Neuronal stem cell (in vitro differentiated cells): ENCODE data around the gene HOMER3.
A peak's percentile ranks its signal among the peaks of the same experiment; 100 is the strongest.

Experiments used
- DNase-seq: peaks from one replicate; pipeline ENCODE4 v3.0.0-alpha.2; 2013; ENCODE audit warnings: low spot score
- H2AFZ ChIP-seq: one replicate; pipeline ENCODE4 v1.6.1; 2013; ENCODE audit warnings: mild to moderate bottlenecking, low read length, inconsistent platforms
- H2AK5ac ChIP-seq: 2 replicates; pipeline ENCODE4 v1.6.1; 2013; ENCODE audit warnings: low read depth, mild to moderate bottlenecking, inconsistent platforms, low read length, moderate library complexity, mixed read lengths
- H2BK120ac ChIP-seq: 2 replicates; pipeline ENCODE4 v1.6.1; 2013; ENCODE audit warnings: low read depth, mild to moderate bottlenecking, inconsistent platforms, low read length, moderate library complexity, mixed read lengths
- H2BK12ac ChIP-seq: one replicate; pipeline ENCODE4 v1.6.1; 2013; ENCODE audit warnings: low read length, inconsistent platforms
- H2BK15ac ChIP-seq: 2 replicates; pipeline ENCODE4 v1.6.1; 2013; ENCODE audit warnings: mild to moderate bottlenecking, low read length, inconsistent platforms, mixed read lengths
- H2BK5ac ChIP-seq: one replicate; pipeline ENCODE4 v1.6.1; 2013; ENCODE audit warnings: inconsistent platforms, mild to moderate bottlenecking, low read length, moderate library complexity
- H3K14ac ChIP-seq: one replicate; pipeline ENCODE4 v1.6.1; 2013; ENCODE audit warnings: low read length, inconsistent platforms
- H3K18ac ChIP-seq: 2 replicates; pipeline ENCODE4 v1.6.1; 2013; ENCODE audit warnings: low read length, inconsistent platforms
- H3K23ac ChIP-seq: 2 replicates; pipeline ENCODE4 v1.6.1; 2013; ENCODE audit warnings: low read depth, mild to moderate bottlenecking, mixed read lengths, low read length, inconsistent platforms; ENCODE audit not compliant: poor library complexity
- H3K27ac ChIP-seq: replicated peaks from 3 replicates; pipeline ENCODE4 v1.5.1; 2013; ENCODE audit warnings: low read length, inconsistent platforms
- H3K27me3 ChIP-seq, 3 experiments: 2 replicates each; pipeline ENCODE4 v1.6.1; 2013; ENCODE audit warnings: low read length in 3 of 3, mild to moderate bottlenecking in 2 of 3, inconsistent platforms in 1 of 3, low read depth in 1 of 3, mixed read lengths in 1 of 3, moderate library complexity in 1 of 3; ENCODE audit not compliant: control insufficient read depth in 3 of 3, insufficient read depth in 3 of 3
- H3K36me3 ChIP-seq, 2 donors: replicated peaks in 1 of 2; 2 replicates each; pipeline ENCODE4 v1.6.1; 2013; ENCODE audit warnings: low read length in 2 of 2; ENCODE audit not compliant: control insufficient read depth in 2 of 2, insufficient read depth in 2 of 2
- H3K4ac ChIP-seq: 2 replicates; pipeline ENCODE4 v1.6.1; 2013; ENCODE audit warnings: inconsistent platforms, mild to moderate bottlenecking, low read length, moderate library complexity
- H3K4me1 ChIP-seq, 2 donors: 1 replicate in 1 of 2; 2 replicates in 1 of 2; pipeline ENCODE4 v1.6.1; 2013; ENCODE audit warnings: low read length in 2 of 2, low read depth in 1 of 2; ENCODE audit not compliant: control insufficient read depth in 2 of 2, insufficient read depth in 1 of 2
- H3K4me2 ChIP-seq: one replicate; pipeline ENCODE4 v1.6.1; 2013; ENCODE audit warnings: mild to moderate bottlenecking, low read length, inconsistent platforms; ENCODE audit not compliant: insufficient read depth, poor library complexity, severe bottlenecking
- H3K4me3 ChIP-seq, 2 donors: 2 replicates each; pipeline ENCODE4 v1.5.1; 2013; ENCODE audit warnings: low read length in 2 of 2, mild to moderate bottlenecking in 2 of 2, inconsistent platforms in 1 of 2, moderate library complexity in 1 of 2
- H3K79me1 ChIP-seq: one replicate; pipeline ENCODE4 v1.6.1; 2013; ENCODE audit warnings: low read depth, mild to moderate bottlenecking, inconsistent platforms, low read length, moderate library complexity
- H3K9ac ChIP-seq: one replicate; pipeline ENCODE4 v1.6.1; 2013; ENCODE audit warnings: mild to moderate bottlenecking, low read depth, low read length, inconsistent platforms; ENCODE audit not compliant: poor library complexity
- H3K9me3 ChIP-seq, 2 donors: replicated peaks in 1 of 2; 2 replicates each; pipeline versions ENCODE3 to v1.6.1; 2013; ENCODE audit warnings: low read length in 2 of 2, mild to moderate bottlenecking in 2 of 2, inconsistent platforms in 1 of 2, low read depth in 1 of 2, mixed read lengths in 1 of 2, moderate library complexity in 1 of 2; ENCODE audit not compliant: control insufficient read depth in 2 of 2, insufficient read depth in 1 of 2
- H4K8ac ChIP-seq: one replicate; pipeline ENCODE4 v1.6.1; 2013; ENCODE audit warnings: low read depth, mild to moderate bottlenecking, inconsistent platforms, low read length, moderate library complexity
- H4K91ac ChIP-seq: one replicate; pipeline ENCODE4 v1.6.1; 2013; ENCODE audit warnings: low read length, low read depth, mild to moderate bottlenecking, inconsistent platforms; ENCODE audit not compliant: poor library complexity
- WGBS, 2 donors: extraction: QIAGEN DNeasy Blood & Tissue Kit; methylation state at CpG; one replicate each; pipeline ENCODE4 v1.1.7; 2013; ENCODE audit warnings: missing lambda C conversion rate in 2 of 2, mixed read lengths in 1 of 2; ENCODE audit not compliant: insufficient read length in 2 of 2, insufficient replicate concordance in 1 of 2; ENCODE audit errors: extremely low coverage in 2 of 2; 5-methylcytosine and 5-hydroxymethylcytosine counted together

Gene HOMER3

GRCh38 chr19:18883526-18884304 lies 57.3 kb downstream of the HOMER3 start:
- peak overlapping the region; percentile 38 for H3K18ac ChIP-seq
- no peak overlapping the region for H2BK5ac ChIP-seq
- H3K23ac ChIP-seq = no peak overlapping the region
- no peak overlapping the region for H3K4me3 ChIP-seq
- H2AK5ac ChIP-seq = no peak overlapping the region
- no peak overlapping the region for H2BK12ac ChIP-seq
- H2BK15ac ChIP-seq = no peak overlapping the region
- no peaks in the 10 kb centered on the region for H3K79me1 ChIP-seq
- H3K27me3 ChIP-seq = peaks cover 0 to 3% (median 0%) of the 10 kb centered on the region in 3 experiments
- H3K14ac ChIP-seq = no peak overlapping the region
- peaks cover 43 to 73% of the 10 kb centered on the region in 2 donors for H3K36me3 ChIP-seq
- H3K9ac ChIP-seq = no peak overlapping the region
- H3K4me2 ChIP-seq = no peak overlapping the region
- H3K4ac ChIP-seq = no peak overlapping the region
- no peak overlapping the region for H4K8ac ChIP-seq
- no peak overlapping the region for H2AFZ ChIP-seq
- H3K27ac ChIP-seq = no peak overlapping the region
- H4K91ac ChIP-seq = no peak overlapping the region
- WGBS, 2 donors = no CpG with 5 or more reads among the region's 30 CpGs
- no peak for DNase-seq
- H3K4me1 ChIP-seq = no peaks in the 10 kb centered on the region
- peaks cover 0 to 11% of the 10 kb centered on the region in 2 donors for H3K9me3 ChIP-seq
- H2BK120ac ChIP-seq = no peak overlapping the region

- Histone ChIP-seq H2BK120ac (no peak overlapping the region), H3K18ac (no peak overlapping the region), H2AFZ (no peak overlapping the region), H3K9ac (no peak overlapping the region), H3K79me1 (no peaks in the 10 kb centered on the region), H3K14ac (no peak overlapping the region), H4K8ac (no peak overlapping the region), H3K27me3 (no peaks in the 10 kb centered on the region), H2BK12ac (no peak overlapping the region), H3K9me3 (peaks cover 9 to 15% of the 10 kb centered on the region in 2 donors), H2BK5ac (no peak overlapping the region), H3K27ac (no peak overlapping the region), H3K36me3 (peaks cover 47 to 80% of the 10 kb centered on the region in 2 donors), H4K91ac (no peak overlapping the region), H3K4ac (no peak overlapping the region), H3K4me3 (no peak overlapping the region), H2AK5ac (no peak overlapping the region), H3K4me2 (no peak overlapping the region), H3K4me1 (no peaks in the 10 kb centered on the region), H3K23ac (no peak overlapping the region), H2BK15ac (no peak overlapping the region)
- no peak for DNase-seq
- no CpG with 5 or more reads among the region's 7 CpGs for WGBS, 2 donors
These were observed 59.5 kb downstream of the HOMER3 start for GRCh38 chr19:18881491-18881890.

- Histone ChIP-seq H3K18ac (no peak overlapping the region), H3K4me1 (no peaks in the 10 kb centered on the region), H3K27me3 (no peaks in the 10 kb centered on the region), H3K14ac (no peak overlapping the region), H2BK5ac (no peak overlapping the region), H3K23ac (peak overlapping the region; percentile 43), H2BK15ac (peak overlapping the region; percentile 49), H3K79me1 (no peaks in the 10 kb centered on the region), H2BK12ac (no peak overlapping the region), H2BK120ac (peak overlapping the region; percentile 47), H2AK5ac (no peak overlapping the region), H3K9me3 (peaks cover 9 to 24% of the 10 kb centered on the region in 2 donors), H3K36me3 (peaks cover 42 to 91% of the 10 kb centered on the region in 2 donors), H2AFZ (no peak overlapping the region), H3K27ac (no peak overlapping the region), H3K9ac (no peak overlapping the region), H3K4ac (no peak overlapping the region), H3K4me2 (no peak overlapping the region), H4K8ac (no peak overlapping the region), H4K91ac (no peak overlapping the region), H3K4me3 (no peak overlapping the region)
- no CpG with 5 or more reads among the region's 13 CpGs for WGBS, 2 donors
- no peak for DNase-seq
These were observed 61.2 kb downstream of the HOMER3 start for GRCh38 chr19:18879579-18880373.
